Testis (tissue), 2 donors: ENCODE data around the gene CDK6.

Experiments used
- CTCF ChIP-seq, 3 experiments: fragments of 450-650 bp in 2 of 3; fragments of 200-600 bp in 1 of 3; sonication (generic) in 1 of 3; IDR thresholded peaks; one replicate each; pipeline ENCODE4 v1.5.1; 2016 to 2019; ENCODE audit warnings: antibody characterized with exemption in 3 of 3, mild to moderate bottlenecking in 2 of 3, moderate library complexity in 1 of 3
- POLR2A ChIP-seq: fragments of 450-650 bp; IDR thresholded peaks from one replicate; pipeline ENCODE4 v1.6.1; 2017; ENCODE audit warnings: antibody characterized with exemption, mild to moderate bottlenecking, moderate library complexity

DNA sequence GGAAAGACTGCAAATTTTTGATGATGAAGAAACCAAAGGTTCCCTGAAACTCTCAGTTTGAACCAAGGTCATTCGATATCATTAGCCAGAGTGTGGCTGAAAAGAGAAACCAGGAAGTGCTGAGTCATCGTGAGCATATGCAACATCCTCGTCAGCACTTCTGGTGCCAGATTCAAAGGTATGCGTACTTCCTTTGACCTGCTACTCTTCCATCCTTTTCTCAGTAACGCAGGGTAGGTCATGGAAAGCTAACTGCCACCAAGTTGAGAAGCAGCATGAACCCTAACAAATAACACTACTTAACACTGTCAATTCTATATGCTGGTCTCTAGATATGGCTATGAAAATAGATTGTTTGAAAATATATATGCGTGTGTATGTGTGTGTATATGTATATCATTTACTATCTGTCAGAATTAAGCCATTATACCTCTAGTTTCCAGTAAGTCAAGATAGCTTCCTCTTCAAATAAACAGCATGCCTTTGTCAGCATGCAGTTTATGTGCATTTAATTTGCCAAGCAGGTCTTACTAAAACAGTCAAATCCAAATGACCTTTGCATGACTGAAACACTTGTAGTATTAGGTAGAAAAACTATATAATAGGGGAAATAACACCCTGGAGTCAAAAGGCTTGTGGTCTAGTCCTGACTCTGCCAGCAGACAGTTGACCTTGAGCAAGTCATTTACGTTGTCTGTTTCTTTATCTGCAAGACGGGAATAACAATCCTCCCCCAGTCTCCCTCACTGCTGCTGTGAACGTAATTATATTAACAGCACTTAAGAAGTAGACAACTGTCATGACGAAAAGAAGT, 26.4 kb downstream of the CDK6 start:
- TF ChIP-seq CTCF (IDR thresholded peaks at IDR 0.05): no peak
- no peak for TF ChIP-seq POLR2A
